Loucy (cell line): Measurements from ENCODE around the gene PDE4D.

Source experiments
- CTCF ChIP-seq: fragments of 200-600 bp; sonication (generic); conservative IDR thresholded peaks from 2 replicates; pipeline ENCODE4 v1.5.1; 2014; ENCODE audit warnings: mild to moderate bottlenecking, antibody characterized with exemption, low read length
- EZH2phosphoT487 ChIP-seq: fragments of 200-600 bp; IDR thresholded peaks from 2 replicates; pipeline ENCODE4 v1.6.1; 2018; ENCODE audit warnings: antibody characterized with exemption, mild to moderate bottlenecking, moderate library complexity, borderline replicate concordance

- TF ChIP-seq CTCF (no peak), EZH2phosphoT487 (no peak)
Observed at GRCh38 chr5:59540366-59540765, 353.2 kb downstream of the PDE4D start.
